ENCODE results near the gene SOX11. TPM values are rescaled to one million over a fixed set of nuclear protein-coding genes. Genes with fewer than 3 reads are reported as not detected.

SOX11 gene
- polyA plus RNA-seq, 1 donor (not counting 4 experiments of a cell fraction or from before 2014, with no cell fraction given): not detected

DNA sequence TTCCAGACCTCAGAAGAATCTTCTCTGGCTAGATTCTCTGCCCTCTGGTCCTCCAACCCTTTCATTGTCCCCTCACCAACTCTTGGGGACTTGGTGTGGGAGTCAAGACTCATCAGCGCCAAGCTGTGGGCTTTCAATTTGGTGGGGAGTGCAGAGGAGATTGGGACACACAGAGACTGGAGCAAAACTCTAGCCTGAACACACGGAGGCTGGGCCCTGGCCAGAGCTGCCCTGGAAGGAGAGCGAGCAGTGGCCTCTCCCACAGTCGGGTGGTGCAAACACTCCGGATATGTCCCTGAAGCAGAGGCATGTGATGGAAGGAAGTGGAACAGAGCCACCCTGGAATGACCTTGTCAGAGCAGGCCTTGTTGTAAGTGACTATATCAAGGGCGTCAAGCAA, 8.7 kb upstream of the SOX11 start:
- Histone ChIP-seq H3K9me3 (ENCODE audit: control insufficient read depth, low read depth, low read length) (no peaks in the 10 kb centered on the region), H3K4me1 (ENCODE audit: control insufficient read depth, extremely low read depth, insufficient read depth, low read length) (no peaks in the 10 kb centered on the region), H2AFZ (ENCODE audit: control insufficient read depth, low read length) (no peak overlapping the region), H3K9me1 (ENCODE audit: control insufficient read depth, extremely low read depth, insufficient read depth, low read length) (no peaks in the 10 kb centered on the region), H3K9ac (ENCODE audit: control insufficient read depth, extremely low read depth, insufficient read depth, low read length) (no peak overlapping the region), H4K20me1 (ENCODE audit: control insufficient read depth, extremely low read depth, insufficient read depth, low read length) (no peaks in the 10 kb centered on the region), H3K4me3 (ENCODE audit: control insufficient read depth in 2 of 3, extremely low read depth in 1 of 3, insufficient read depth in 2 of 3, low read depth in 1 of 3, low read length in 3 of 3) (no peak overlapping the region), H3K4me2 (ENCODE audit: control insufficient read depth, extremely low read depth, insufficient read depth, low read depth, low read length) (no peak overlapping the region), H3K27me3 (ENCODE audit: control insufficient read depth, extremely low read depth, insufficient read depth, low read length) (no peaks in the 10 kb centered on the region), H3K79me2 (ENCODE audit: control insufficient read depth, insufficient read depth, low read length) (no peaks in the 10 kb centered on the region), H3K36me3 (ENCODE audit: control insufficient read depth in 2 of 2, extremely low read depth in 1 of 2, insufficient read depth in 2 of 2, low read length in 2 of 2) (no peaks in the 10 kb centered on the region), H3K27ac (ENCODE audit: control insufficient read depth, insufficient read depth, low read length) (no peak overlapping the region)
- no peak for DNase-seq (ENCODE audit: low read depth, low spot score)
- TF ChIP-seq, protein P1, sequence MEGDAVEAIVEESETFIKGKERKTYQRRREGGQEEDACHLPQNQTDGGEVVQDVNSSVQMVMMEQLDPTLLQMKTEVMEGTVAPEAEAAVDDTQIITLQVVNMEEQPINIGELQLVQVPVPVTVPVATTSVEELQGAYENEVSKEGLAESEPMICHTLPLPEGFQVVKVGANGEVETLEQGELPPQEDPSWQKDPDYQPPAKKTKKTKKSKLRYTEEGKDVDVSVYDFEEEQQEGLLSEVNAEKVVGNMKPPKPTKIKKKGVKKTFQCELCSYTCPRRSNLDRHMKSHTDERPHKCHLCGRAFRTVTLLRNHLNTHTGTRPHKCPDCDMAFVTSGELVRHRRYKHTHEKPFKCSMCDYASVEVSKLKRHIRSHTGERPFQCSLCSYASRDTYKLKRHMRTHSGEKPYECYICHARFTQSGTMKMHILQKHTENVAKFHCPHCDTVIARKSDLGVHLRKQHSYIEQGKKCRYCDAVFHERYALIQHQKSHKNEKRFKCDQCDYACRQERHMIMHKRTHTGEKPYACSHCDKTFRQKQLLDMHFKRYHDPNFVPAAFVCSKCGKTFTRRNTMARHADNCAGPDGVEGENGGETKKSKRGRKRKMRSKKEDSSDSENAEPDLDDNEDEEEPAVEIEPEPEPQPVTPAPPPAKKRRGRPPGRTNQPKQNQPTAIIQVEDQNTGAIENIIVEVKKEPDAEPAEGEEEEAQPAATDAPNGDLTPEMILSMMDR (optimal IDR thresholded peaks at IDR 0.05 in 1 of 3, IDR thresholded peaks at IDR 0.05 in 1 of 3, conservative IDR thresholded peaks at IDR 0.05 in 1 of 3; ENCODE audit: extremely low read depth in 1 of 3, insufficient read depth in 2 of 3, low read length in 3 of 3): no peak
- TF ChIP-seq EZH2 (IDR thresholded peaks at IDR 0.05; ENCODE audit: low read length): no peak
- FAIRE-seq: no peak
- dilution Hi-C loops (cut with MboI; ENCODE audit: extremely low pct_ligation_motif_present, low sequenced_read_pairs): no loop called here

DNA sequence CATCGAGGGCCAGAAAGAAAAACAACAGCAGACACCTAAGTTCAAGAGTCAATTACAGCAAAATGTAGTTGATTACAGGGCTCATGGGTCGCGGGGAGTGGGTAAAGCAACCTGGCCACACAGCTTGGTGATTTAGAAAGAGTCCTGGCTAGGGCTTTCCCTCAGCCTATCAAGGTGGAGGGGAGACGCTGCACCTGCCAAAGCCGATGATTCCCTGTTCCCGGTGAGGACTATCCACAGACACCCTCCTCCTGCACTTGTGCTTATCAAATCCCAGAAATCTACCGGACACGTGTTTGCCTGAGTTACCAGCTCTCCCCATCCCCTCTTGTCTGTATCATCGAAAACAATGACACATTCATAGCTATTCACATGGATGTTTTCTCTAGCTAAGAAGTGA, 7.0 kb upstream of the SOX11 start:
- peaks cover 3% of the 10 kb centered on the region for H3K27me3 ChIP-seq (ENCODE audit: control insufficient read depth, extremely low read depth, insufficient read depth, low read length)
- FAIRE-seq: no peak

More for the DNA sequence above, 7.0 kb upstream of the SOX11 start:
- no peak for DNase-seq (ENCODE audit: low read depth, low spot score)
- Histone ChIP-seq H3K79me2 (ENCODE audit: control insufficient read depth, insufficient read depth, low read length) (no peaks in the 10 kb centered on the region), H3K9ac (ENCODE audit: control insufficient read depth, extremely low read depth, insufficient read depth, low read length) (no peak overlapping the region), H3K4me3 (ENCODE audit: control insufficient read depth in 2 of 3, extremely low read depth in 1 of 3, insufficient read depth in 2 of 3, low read depth in 1 of 3, low read length in 3 of 3) (no peak overlapping the region), H2AFZ (ENCODE audit: control insufficient read depth, low read length) (no peak overlapping the region), H3K27ac (ENCODE audit: control insufficient read depth, insufficient read depth, low read length) (no peak overlapping the region), H3K4me1 (ENCODE audit: control insufficient read depth, extremely low read depth, insufficient read depth, low read length) (no peaks in the 10 kb centered on the region), H4K20me1 (ENCODE audit: control insufficient read depth, extremely low read depth, insufficient read depth, low read length) (no peaks in the 10 kb centered on the region), H3K9me3 (ENCODE audit: control insufficient read depth, low read depth, low read length) (no peaks in the 10 kb centered on the region), H3K4me2 (ENCODE audit: control insufficient read depth, extremely low read depth, insufficient read depth, low read depth, low read length) (no peak overlapping the region), H3K36me3 (ENCODE audit: control insufficient read depth in 2 of 2, extremely low read depth in 1 of 2, insufficient read depth in 2 of 2, low read length in 2 of 2) (no peaks in the 10 kb centered on the region), H3K9me1 (ENCODE audit: control insufficient read depth, extremely low read depth, insufficient read depth, low read length) (no peaks in the 10 kb centered on the region)
- dilution Hi-C loops (cut with MboI; ENCODE audit: extremely low pct_ligation_motif_present, low sequenced_read_pairs): no loop called here
- TF ChIP-seq, protein P1 (optimal IDR thresholded peaks at IDR 0.05 in 1 of 3, IDR thresholded peaks at IDR 0.05 in 1 of 3, conservative IDR thresholded peaks at IDR 0.05 in 1 of 3; ENCODE audit: extremely low read depth in 1 of 3, insufficient read depth in 2 of 3, low read length in 3 of 3): no peak
- no peak for TF ChIP-seq EZH2 (IDR thresholded peaks at IDR 0.05; ENCODE audit: low read length)

All from keratinocyte (primary cell).